Mesothelial cell of epicardium (in vitro differentiated cells): Measurements from ENCODE around the gene ADIG. TPM values are rescaled to one million over a fixed set of nuclear protein-coding genes. Genes with fewer than 3 reads are reported as not detected.
A peak's percentile ranks its signal among the peaks of the same experiment; 100 is the strongest.

Experiments
- DNase-seq, 2 experiments: peaks; one replicate each; pipeline ENCODE4 v3.0.0; 2021; ENCODE audit warnings: low spot score in 2 of 2; ENCODE audit not compliant: unreplicated experiment in 2 of 2
- H3K27ac Mint-ChIP-seq: 2 replicates; pipeline ENCODE4 v1.8.0; 2021; ENCODE audit warnings: mixed read lengths
- H3K27me3 Mint-ChIP-seq: 2 replicates; pipeline ENCODE4 v1.8.0; 2021; ENCODE audit warnings: low read depth, mixed read lengths
- H3K36me3 Mint-ChIP-seq: 2 replicates; pipeline ENCODE4 v1.8.0; 2021; ENCODE audit warnings: mixed read lengths
- H3K4me1 Mint-ChIP-seq: 2 replicates; pipeline ENCODE4 v1.8.0; 2021; ENCODE audit warnings: mixed read lengths
- H3K4me3 Mint-ChIP-seq: 2 replicates; pipeline ENCODE4 v1.8.0; 2021; ENCODE audit warnings: mild to moderate bottlenecking, moderate library complexity, mixed read lengths
- H3K9me3 Mint-ChIP-seq: 2 replicates; pipeline ENCODE4 v1.8.0; 2021; ENCODE audit warnings: mixed read lengths
- total RNA-seq: library from RNA; stranded (reverse); gene quantifications from 3 replicates; pipeline ENCODE4 v1.2.1, GENCODE V29; 2021
- TF ChIP-seq, protein P1 (sequence below): fragments of 200-600 bp; sonication (generic); IDR thresholded peaks from one replicate; pipeline ENCODE4 v1.5.0; 2021; ENCODE audit warnings: antibody characterized with exemption; ENCODE audit not compliant: unreplicated experiment

The ADIG gene
- total RNA-seq, 1 donor from 2014 or later: not detected

DNA sequence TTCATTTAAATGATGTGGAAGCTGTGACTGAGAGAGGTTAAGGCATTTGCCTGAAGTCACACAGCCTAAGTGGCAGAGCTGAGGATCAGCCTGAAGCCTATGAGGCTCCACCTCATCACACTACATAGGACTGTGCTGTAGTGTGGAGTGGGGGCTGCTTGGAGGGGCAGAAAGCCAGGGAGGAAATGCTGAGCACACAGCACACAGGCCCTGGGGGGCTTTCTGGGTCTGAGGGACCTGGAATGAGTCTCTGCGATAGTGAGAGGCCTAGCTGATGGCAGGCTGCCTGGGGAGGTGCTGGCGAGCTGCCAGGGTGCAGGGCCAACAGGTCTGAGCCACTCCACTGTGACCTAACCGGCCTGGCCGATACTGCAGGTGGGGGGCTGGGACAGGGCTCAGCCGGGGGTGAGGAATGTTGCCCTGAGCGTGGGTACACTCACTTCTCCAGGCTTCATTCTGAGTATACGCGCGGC lies 18.4 kb downstream of the ADIG start:
- Mint-ChIP-seq H3K4me1 (peaks cover 21% of the 10 kb centered on the region), H3K9me3 (no peaks in the 10 kb centered on the region), H3K27me3 (peaks cover 36% of the 10 kb centered on the region), H3K4me3 (no peak overlapping the region), H3K27ac (no peak overlapping the region), H3K36me3 (no peaks in the 10 kb centered on the region)
- TF ChIP-seq, protein P1, sequence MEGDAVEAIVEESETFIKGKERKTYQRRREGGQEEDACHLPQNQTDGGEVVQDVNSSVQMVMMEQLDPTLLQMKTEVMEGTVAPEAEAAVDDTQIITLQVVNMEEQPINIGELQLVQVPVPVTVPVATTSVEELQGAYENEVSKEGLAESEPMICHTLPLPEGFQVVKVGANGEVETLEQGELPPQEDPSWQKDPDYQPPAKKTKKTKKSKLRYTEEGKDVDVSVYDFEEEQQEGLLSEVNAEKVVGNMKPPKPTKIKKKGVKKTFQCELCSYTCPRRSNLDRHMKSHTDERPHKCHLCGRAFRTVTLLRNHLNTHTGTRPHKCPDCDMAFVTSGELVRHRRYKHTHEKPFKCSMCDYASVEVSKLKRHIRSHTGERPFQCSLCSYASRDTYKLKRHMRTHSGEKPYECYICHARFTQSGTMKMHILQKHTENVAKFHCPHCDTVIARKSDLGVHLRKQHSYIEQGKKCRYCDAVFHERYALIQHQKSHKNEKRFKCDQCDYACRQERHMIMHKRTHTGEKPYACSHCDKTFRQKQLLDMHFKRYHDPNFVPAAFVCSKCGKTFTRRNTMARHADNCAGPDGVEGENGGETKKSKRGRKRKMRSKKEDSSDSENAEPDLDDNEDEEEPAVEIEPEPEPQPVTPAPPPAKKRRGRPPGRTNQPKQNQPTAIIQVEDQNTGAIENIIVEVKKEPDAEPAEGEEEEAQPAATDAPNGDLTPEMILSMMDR: no peak
- DNase-seq: peak in 1 of 2 experiments; percentile 49

DNA sequence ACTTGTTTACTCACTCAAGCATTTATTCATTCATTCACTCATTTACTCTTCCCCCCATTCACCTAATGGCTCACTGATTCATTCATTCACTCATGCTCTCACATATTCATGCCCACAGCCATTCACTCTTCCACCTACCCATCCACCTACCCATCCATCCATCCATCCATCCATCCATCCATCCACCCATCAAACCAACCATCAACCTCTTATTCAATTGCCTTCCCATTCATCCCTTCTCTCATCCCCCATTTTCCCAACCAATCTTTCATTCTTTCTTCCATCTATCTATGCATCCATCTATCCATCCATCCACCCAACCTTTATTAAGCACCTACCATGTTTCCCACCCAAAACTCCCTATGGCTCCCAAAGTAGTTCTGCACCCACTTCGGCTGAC lies 19.1 kb downstream of the ADIG start:
- Mint-ChIP-seq H3K27me3 (peaks cover 38% of the 10 kb centered on the region), H3K36me3 (no peaks in the 10 kb centered on the region), H3K9me3 (no peaks in the 10 kb centered on the region), H3K4me3 (no peak overlapping the region), H3K4me1 (peaks cover 21% of the 10 kb centered on the region), H3K27ac (no peak overlapping the region)
- TF ChIP-seq, protein P1: no peak
- no peak for DNase-seq

DNA sequence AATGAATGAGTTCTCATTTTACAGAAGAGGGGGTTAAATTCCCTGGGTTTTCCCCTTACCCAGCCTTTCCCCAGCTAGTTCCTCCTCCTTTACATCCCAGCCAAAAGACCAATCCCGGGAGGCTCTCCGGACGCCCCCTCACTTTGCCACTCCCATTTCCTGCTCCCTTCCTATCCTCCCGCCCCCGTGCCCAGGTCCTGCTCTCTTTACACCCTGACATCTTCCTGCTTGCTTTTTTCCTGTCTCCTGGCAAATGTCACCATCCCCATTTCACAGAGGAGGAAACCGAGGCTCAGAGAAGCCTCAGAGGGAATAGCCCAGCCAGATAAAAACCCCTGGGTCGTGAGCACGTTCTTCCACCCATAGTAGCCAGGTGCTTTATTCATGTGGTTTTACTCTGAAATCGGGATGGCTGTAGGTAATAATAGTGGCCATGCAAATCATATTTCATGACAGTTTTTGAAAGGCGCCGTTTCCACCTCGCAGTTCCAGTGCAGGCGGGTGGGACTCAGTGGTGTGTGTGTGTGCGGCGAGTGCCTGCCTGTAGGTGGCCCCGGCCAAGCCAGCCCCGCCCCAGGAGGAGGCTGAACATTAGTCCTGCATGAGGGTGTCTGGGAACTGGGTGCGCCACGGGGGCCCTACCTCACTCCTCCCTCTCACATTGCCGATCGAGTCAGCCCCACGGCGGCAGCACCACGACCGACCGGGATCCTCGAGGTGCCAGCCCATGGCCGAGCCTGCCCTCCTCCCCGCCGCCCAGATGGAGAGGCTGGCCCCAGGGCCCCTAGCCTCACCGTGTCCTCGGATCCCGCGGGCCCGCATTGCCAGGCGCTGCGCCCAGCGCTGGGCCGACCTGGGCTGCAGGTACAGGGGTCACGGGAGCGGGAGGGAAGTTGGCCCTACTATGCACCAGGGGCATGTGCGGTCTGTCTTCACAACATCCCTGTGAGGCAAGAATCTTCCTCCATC lies 20.5 kb downstream of the ADIG start, which contains the start of gene ARHGAP40:
Gene ARHGAP40 (plus strand): TSS at position 594 of the 969 bp plus-strand sequence.
- DNase-seq: no peak
- peaks cover 21% of the 10 kb centered on the region for H3K4me1 Mint-ChIP-seq
- TF ChIP-seq, protein P1: no peak
- no peaks in the 10 kb centered on the region for H3K36me3 Mint-ChIP-seq
- H3K27ac Mint-ChIP-seq: no peak within 1 kb of the TSS
- peaks cover 40% of the 10 kb centered on the region for H3K27me3 Mint-ChIP-seq
- peak within 1 kb of the TSS; percentile 36 for H3K4me3 Mint-ChIP-seq
- H3K9me3 Mint-ChIP-seq: no peaks in the 10 kb centered on the region

DNA sequence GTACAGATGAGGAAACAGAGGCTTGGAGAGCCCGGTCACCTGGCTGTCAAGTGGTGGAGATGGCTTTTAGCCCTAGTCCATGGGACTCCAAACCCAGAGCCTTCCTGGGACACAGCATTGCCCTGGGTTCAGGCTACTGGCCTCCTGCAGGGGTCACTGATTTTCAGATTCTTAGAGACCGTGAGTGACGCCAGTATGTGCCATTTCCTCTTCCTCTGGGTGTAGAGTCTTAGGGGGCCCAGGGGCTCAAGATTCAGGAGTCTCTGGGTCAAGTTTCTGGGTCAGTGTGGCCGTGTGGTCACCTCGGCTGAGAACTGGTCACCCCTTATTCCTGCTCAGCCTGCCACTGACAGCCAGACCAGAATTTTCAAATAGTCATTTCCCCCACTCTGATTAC lies 21.2 kb downstream of the ADIG start:
- TF ChIP-seq, protein P1: no peak
- H3K4me3 Mint-ChIP-seq: no peak overlapping the region
- no peak for DNase-seq
- H3K36me3 Mint-ChIP-seq: no peaks in the 10 kb centered on the region
- peaks cover 40% of the 10 kb centered on the region for H3K27me3 Mint-ChIP-seq
- no peak overlapping the region for H3K27ac Mint-ChIP-seq
- no peaks in the 10 kb centered on the region for H3K9me3 Mint-ChIP-seq
- H3K4me1 Mint-ChIP-seq: peaks cover 21% of the 10 kb centered on the region

GRCh38 chr20:38603286-38603685 lies 22.3 kb downstream of the ADIG start:
- no peak overlapping the region for H3K4me3 Mint-ChIP-seq
- TF ChIP-seq, protein P1: no peak
- DNase-seq: no peak
- no peaks in the 10 kb centered on the region for H3K36me3 Mint-ChIP-seq
- no peaks in the 10 kb centered on the region for H3K9me3 Mint-ChIP-seq
- H3K27me3 Mint-ChIP-seq: peaks cover 40% of the 10 kb centered on the region
- H3K4me1 Mint-ChIP-seq: peaks cover 21% of the 10 kb centered on the region
- H3K27ac Mint-ChIP-seq: no peak overlapping the region
